ENCODE results near the gene LEUTX. TPM values are rescaled to one million over a fixed set of nuclear protein-coding genes. Genes with fewer than 3 reads are reported as not detected.

LEUTX gene
- total RNA-seq, 1 donor from 2014 or later, result 1.6 TPM

GRCh38 chr19:39832341-39833083, 53.9 kb downstream of the LEUTX start:
- Mint-ChIP-seq H3K9me3 (ENCODE audit: unreplicated experiment) (peaks cover 14% of the 10 kb centered on the region), H3K27ac (ENCODE audit: unreplicated experiment) (peak overlapping the region; percentile 96), H3K36me3 (ENCODE audit: unreplicated experiment) (peaks cover 24% of the 10 kb centered on the region)

DNA sequence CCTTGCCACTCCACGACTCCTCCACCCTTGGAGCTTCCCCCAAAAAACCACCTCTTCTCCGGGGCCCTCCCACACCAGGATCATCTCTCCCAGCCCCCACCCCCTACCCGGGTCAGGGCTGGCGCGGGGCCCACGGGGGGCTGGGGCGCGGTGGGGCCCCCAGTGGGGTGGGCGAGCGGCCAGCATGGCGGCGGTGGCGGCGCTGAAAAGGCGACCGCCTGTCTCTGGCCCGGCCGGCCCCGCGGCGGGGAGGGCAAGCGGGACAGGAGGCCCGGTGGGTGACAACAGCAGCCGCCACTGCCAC, 54.5 kb downstream of the LEUTX start:
- Mint-ChIP-seq H3K4me1 (ENCODE audit: low read depth, unreplicated experiment) (peaks cover 34% of the 10 kb centered on the region), H3K27ac (ENCODE audit: unreplicated experiment) (peak overlapping the region; percentile 96), H3K36me3 (ENCODE audit: unreplicated experiment) (peaks cover 24% of the 10 kb centered on the region), H3K27me3 (ENCODE audit: unreplicated experiment) (peaks cover 16% of the 10 kb centered on the region), H3K4me3 (ENCODE audit: unreplicated experiment) (peak overlapping the region; percentile 99), H3K9me3 (ENCODE audit: unreplicated experiment) (peaks cover 14% of the 10 kb centered on the region)
- TF ChIP-seq CTCF (IDR thresholded peaks at IDR 0.05; ENCODE audit: partially characterized antibody, unreplicated experiment), result no peak
- DNase-seq, result no peak

More at GRCh38 chr19:39832341-39833083, 53.9 kb downstream of the LEUTX start:
- Mint-ChIP-seq H3K4me1 (ENCODE audit: low read depth, unreplicated experiment) (peaks cover 35% of the 10 kb centered on the region), H3K27me3 (ENCODE audit: unreplicated experiment) (peaks cover 16% of the 10 kb centered on the region), H3K4me3 (ENCODE audit: unreplicated experiment) (peak overlapping the region; percentile 99)
- TF ChIP-seq CTCF (IDR thresholded peaks at IDR 0.05; ENCODE audit: partially characterized antibody, unreplicated experiment), result no peak
- no peak for DNase-seq

DNA sequence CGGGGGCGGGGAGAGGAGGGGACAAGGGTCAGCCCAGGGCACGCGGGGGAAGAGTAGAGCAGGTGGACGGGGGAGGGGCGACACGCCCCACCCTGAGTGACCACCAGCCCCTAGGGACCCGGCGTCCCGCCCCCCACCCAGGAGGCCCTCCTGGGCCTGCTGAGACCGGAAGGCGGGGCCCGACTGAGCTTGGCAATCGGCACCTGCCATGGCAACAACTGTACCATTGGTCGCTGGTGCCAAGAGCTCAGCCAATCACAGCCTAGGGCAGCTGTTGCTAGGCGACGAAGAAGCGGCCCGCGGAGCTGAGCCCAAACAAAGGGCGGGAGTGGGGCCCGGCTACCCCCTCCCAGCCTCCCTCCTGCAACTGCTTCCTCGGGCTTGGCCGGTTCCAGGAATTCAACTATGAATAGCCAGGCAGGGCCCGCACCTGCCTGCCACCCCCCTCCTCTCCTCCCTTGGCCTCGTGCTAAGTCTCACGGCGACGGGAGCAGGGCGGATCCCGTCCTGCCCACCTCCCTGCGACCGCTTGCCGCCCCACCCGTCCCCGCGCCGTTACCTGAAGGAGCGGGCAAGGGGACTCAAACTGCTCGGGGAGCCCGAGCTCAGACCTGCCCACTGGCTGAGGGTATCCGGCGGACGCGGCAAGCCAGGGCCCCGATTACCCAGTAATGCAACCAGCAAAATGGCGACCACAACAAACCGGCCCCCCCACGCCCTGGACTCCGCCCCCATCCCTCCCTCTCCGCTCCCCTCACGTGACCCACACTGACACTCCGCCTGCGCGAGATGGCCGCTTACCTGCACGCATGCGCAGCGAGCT, 55.0 kb downstream of the LEUTX start, which contains the start of gene DYRK1B:
Gene DYRK1B (minus strand): TSS at position 699 of the 823 bp plus-strand sequence. CDS start 2,295 bp downstream, outside the sequence.
- peak within 1 kb of the TSS; percentile 99 for H3K4me3 Mint-ChIP-seq (ENCODE audit: unreplicated experiment)
- H3K9me3 Mint-ChIP-seq (ENCODE audit: unreplicated experiment), result peaks cover 14% of the 10 kb centered on the region
- H3K27ac Mint-ChIP-seq (ENCODE audit: unreplicated experiment), result peak within 1 kb of the TSS; percentile 98
- no peak for TF ChIP-seq CTCF (IDR thresholded peaks at IDR 0.05; ENCODE audit: partially characterized antibody, unreplicated experiment)
- peaks cover 20% of the 10 kb centered on the region for H3K36me3 Mint-ChIP-seq (ENCODE audit: unreplicated experiment)
- H3K4me1 Mint-ChIP-seq (ENCODE audit: low read depth, unreplicated experiment), result peaks cover 29% of the 10 kb centered on the region
- peak; percentile 98 for DNase-seq
- peaks cover 16% of the 10 kb centered on the region for H3K27me3 Mint-ChIP-seq (ENCODE audit: unreplicated experiment)

DNA sequence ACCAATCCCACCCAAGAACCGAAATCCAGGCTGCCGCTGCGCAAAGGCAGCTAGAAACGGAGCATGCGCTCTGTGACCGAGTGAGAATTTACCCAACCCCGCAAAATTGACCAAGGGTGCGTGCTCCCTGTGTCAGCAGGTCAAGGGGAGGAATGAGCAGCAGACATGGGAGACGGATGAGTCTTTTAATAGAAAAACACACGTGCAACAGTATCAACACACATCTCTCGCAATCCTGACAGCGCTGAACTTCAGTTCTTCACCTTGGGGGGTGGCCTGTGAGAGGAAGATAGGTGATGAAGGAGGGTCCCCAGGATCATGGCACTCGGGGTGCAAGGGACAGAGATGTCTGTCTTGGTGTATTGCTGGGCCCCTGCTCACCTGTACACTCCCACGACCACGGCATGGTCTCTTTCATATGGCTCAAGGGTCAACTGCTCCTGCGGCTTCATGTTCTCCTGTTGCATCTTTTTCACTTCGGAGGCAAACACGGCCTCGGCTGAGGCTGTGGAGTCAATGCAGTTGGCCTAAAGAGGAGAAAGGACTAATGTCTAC, 55.7 kb downstream of the LEUTX start:
- no peak for TF ChIP-seq CTCF (IDR thresholded peaks at IDR 0.05; ENCODE audit: partially characterized antibody, unreplicated experiment)
- Mint-ChIP-seq H3K27ac (ENCODE audit: unreplicated experiment) (peak overlapping the region; percentile 98), H3K36me3 (ENCODE audit: unreplicated experiment) (peaks cover 16% of the 10 kb centered on the region), H3K4me1 (ENCODE audit: low read depth, unreplicated experiment) (peaks cover 28% of the 10 kb centered on the region), H3K9me3 (ENCODE audit: unreplicated experiment) (peaks cover 10% of the 10 kb centered on the region), H3K27me3 (ENCODE audit: unreplicated experiment) (peaks cover 16% of the 10 kb centered on the region), H3K4me3 (ENCODE audit: unreplicated experiment) (peak overlapping the region; percentile 87)
- no peak for DNase-seq

Small RNA genes lying within 50 kb of the gene (microRNA-seq; reads per million reads assigned to microRNA genes)
- not detected for gene MIR6719 (ENCODE audit: unreplicated experiment)

Other genes with a start within 250 kb of the LEUTX start
- gene EID2B, start 246.0 kb upstream of the LEUTX start, total RNA-seq (ENCODE audit: unreplicated experiment), result 7.6 TPM
- 20.2 TPM for gene EID2, start 238.7 kb upstream of the LEUTX start, total RNA-seq (ENCODE audit: unreplicated experiment)
- not detected for gene LGALS13, start 176.3 kb upstream of the LEUTX start, total RNA-seq (ENCODE audit: unreplicated experiment)
- not detected for gene LGALS16, start 122.9 kb upstream of the LEUTX start, total RNA-seq (ENCODE audit: unreplicated experiment)
- not detected for gene LGALS14, start 74.4 kb upstream of the LEUTX start, total RNA-seq (ENCODE audit: unreplicated experiment)
- not detected for gene CLC, start 40.8 kb upstream of the LEUTX start, total RNA-seq (ENCODE audit: unreplicated experiment)
- 86.3 TPM for gene DYRK1B, start 55.3 kb downstream of the LEUTX start, total RNA-seq (ENCODE audit: unreplicated experiment)
- 119 TPM for gene FBL, start 67.5 kb downstream of the LEUTX start, total RNA-seq (ENCODE audit: unreplicated experiment)
- 0.49 TPM for gene FCGBP, start 155.8 kb downstream of the LEUTX start, total RNA-seq (ENCODE audit: unreplicated experiment)
- 111 TPM for gene PSMC4, start 192.3 kb downstream of the LEUTX start, total RNA-seq (ENCODE audit: unreplicated experiment)
- gene ZNF546, start 218.2 kb downstream of the LEUTX start, total RNA-seq (ENCODE audit: unreplicated experiment), result 3.2 TPM